Fibroblast of the aortic adventitia (primary cell): ENCODE data around the gene RAB10. TPM values are rescaled to one million over a fixed set of nuclear protein-coding genes. Genes with fewer than 3 reads are reported as not detected.
"Not testable (repeated sequence)": the region's sequence is repeated elsewhere in the genome, so short reads cannot be mapped to it uniquely, and the experiment has no call there.

Source experiments
- DNase-seq: peaks from one replicate; pipeline ENCODE4 v3.0.0-alpha.2; 2010; ENCODE audit warnings: low read depth
- H3K4me3 ChIP-seq: 2 replicates; pipeline ENCODE4 v1.5.1; 2011; ENCODE audit warnings: low read depth, mild to moderate bottlenecking, control low read depth, low read length, moderate library complexity
- CTCF ChIP-seq: IDR thresholded peaks from 2 replicates; pipeline ENCODE4 v1.5.1; 2011; ENCODE audit warnings: mild to moderate bottlenecking, low read length, control low read depth, inconsistent platforms; ENCODE audit not compliant: insufficient read depth
- total RNA-seq: library from RNA; depleted of rRNA; stranded (reverse); fragments of >200 nt; gene quantifications from 2 replicates; pipeline ENCODE4 v1.2.3, GENCODE V29; 2012; ENCODE audit warnings: low replicate concordance

Gene RAB10
- total RNA-seq, 1 donor = 234 TPM

GRCh38 chr2:26164231-26164630 is 130.3 kb downstream of the RAB10 start:
- H3K4me3 ChIP-seq = no peak overlapping the region
- DNase-seq = no peak
- TF ChIP-seq CTCF = no peak

- TF ChIP-seq CTCF = no peak
- no peak overlapping the region for H3K4me3 ChIP-seq
- no peak for DNase-seq
Measured at GRCh38 chr2:26164641-26165211, 130.8 kb downstream of the RAB10 start.

GRCh38 chr2:26165403-26165802 is 131.5 kb downstream of the RAB10 start:
- no peak overlapping the region for H3K4me3 ChIP-seq
- DNase-seq = no peak
- no peak for TF ChIP-seq CTCF

- DNase-seq = not testable (repeated sequence)
Measured at GRCh38 chr2:26166541-26166940, 132.7 kb downstream of the RAB10 start.

GRCh38 chr2:26168785-26169184 is 134.9 kb downstream of the RAB10 start:
- no peak overlapping the region for H3K4me3 ChIP-seq
- no peak for TF ChIP-seq CTCF
- DNase-seq = no peak

More at GRCh38 chr2:26166541-26166940, 132.7 kb downstream of the RAB10 start:
- H3K4me3 ChIP-seq = not testable (repeated sequence)

- TF ChIP-seq CTCF = no peak
- DNase-seq = no peak
- no peak overlapping the region for H3K4me3 ChIP-seq
Measured at GRCh38 chr2:26169226-26169625, 135.3 kb downstream of the RAB10 start.

GRCh38 chr2:26169681-26170414 is 136.0 kb downstream of the RAB10 start:
- TF ChIP-seq CTCF = no peak
- DNase-seq = no peak

More at GRCh38 chr2:26169681-26170414, 136.0 kb downstream of the RAB10 start:
- no peak overlapping the region for H3K4me3 ChIP-seq
